ENCODE data around the gene CXorf38.

Gene CXorf38

DNA sequence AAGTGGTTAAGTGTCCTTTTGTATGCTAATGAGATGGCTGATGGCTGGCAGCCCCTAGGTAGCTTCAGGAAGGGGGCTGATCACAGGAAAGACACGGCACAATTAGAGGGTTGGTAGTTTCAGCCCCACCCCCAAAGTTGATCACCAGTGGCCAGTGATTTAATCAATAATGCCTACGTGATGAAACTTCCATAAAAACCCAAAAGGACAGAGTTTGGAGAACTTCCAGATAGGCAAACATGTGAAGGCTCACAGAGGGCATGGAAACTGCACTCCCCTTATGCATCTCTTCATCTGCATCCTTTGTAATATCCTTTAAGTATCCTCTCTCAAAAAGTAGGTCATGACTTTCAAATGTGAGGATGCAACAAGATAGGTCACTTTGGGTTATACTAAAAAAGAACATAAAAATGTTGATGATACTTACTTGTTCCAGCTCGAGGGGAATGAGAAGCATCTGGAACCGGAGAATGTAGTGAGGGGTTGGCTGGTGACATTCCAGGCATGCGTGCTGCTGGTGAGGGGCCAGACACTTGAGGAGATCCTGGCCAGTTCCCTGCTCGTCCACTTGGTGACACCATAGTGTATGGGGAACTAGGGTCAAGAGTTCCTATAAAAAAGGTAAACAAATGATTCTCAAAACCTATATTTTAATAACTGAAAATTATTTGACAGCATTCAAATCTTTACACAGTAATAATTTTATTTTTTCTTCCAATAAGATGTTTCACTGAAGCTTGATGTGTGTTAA, 16.7 kb upstream of the CXorf38 start:
- DNase-seq, result peak; percentile 29
- no peak overlapping the region for H3K27ac ChIP-seq (ENCODE audit: low read length, poor library complexity, severe bottlenecking)
- no peak overlapping the region for H3K4me2 ChIP-seq (ENCODE audit: low read length, poor library complexity, severe bottlenecking)
- peaks cover 0 to 18% of the 10 kb centered on the region in 2 experiments for H3K27me3 ChIP-seq (ENCODE audit: control insufficient read depth in 1 of 2, insufficient read depth in 1 of 2, low read length in 2 of 2)
- H3K36me3 ChIP-seq (ENCODE audit: control insufficient read depth in 1 of 2, insufficient read depth in 2 of 2, low read depth in 1 of 2, low read length in 2 of 2), result peaks cover 15 to 63% of the 10 kb centered on the region in 2 experiments
- no peak overlapping the region for H2BK15ac ChIP-seq (ENCODE audit: low read depth, poor library complexity, severe bottlenecking)
- no peak overlapping the region for H4K8ac ChIP-seq (ENCODE audit: low read length)
- no peak overlapping the region for H3K14ac ChIP-seq (ENCODE audit: low read length in 2 of 2)
- no peaks in the 10 kb centered on the region for H3K4me1 ChIP-seq (ENCODE audit: control insufficient read depth, insufficient read depth, low read depth, low read length)
- no peak overlapping the region for H2AFZ ChIP-seq (ENCODE audit: low read depth, low read length)
- no peak overlapping the region for H2AK5ac ChIP-seq (ENCODE audit: low read length, severe bottlenecking)
- H2BK5ac ChIP-seq (ENCODE audit: low read depth, low read length, poor library complexity, severe bottlenecking), result no peak overlapping the region
- H4K91ac ChIP-seq (ENCODE audit: low read length), result no peak overlapping the region
- H3K79me1 ChIP-seq (replicated peaks; ENCODE audit: low read length, poor library complexity, severe bottlenecking), result peaks cover 2% of the 10 kb centered on the region
- H3K4me3 ChIP-seq (ENCODE audit: insufficient read depth in 1 of 2, low read depth in 1 of 2, low read length in 2 of 2), result no peak overlapping the region
- H3K9ac ChIP-seq (ENCODE audit: low read length), result no peak overlapping the region
- no peak overlapping the region for H3K4ac ChIP-seq (ENCODE audit: low read depth in 1 of 2, low read length in 2 of 2)
- no peak overlapping the region for H2BK120ac ChIP-seq (ENCODE audit: low read depth, low read length)
- 52% methylated on average over 4 of the region's 6 CpGs for WGBS
- no peak overlapping the region for H3K23ac ChIP-seq (ENCODE audit: low read length in 2 of 2)
- H3K18ac ChIP-seq (ENCODE audit: low read depth in 1 of 2, low read length in 2 of 2), result no peak overlapping the region
- H3K9me3 ChIP-seq (ENCODE audit: control insufficient read depth, low read length), result no peaks in the 10 kb centered on the region
- no peak overlapping the region for H2BK12ac ChIP-seq (ENCODE audit: low read length in 2 of 2)

- Histone ChIP-seq H3K23ac (ENCODE audit: low read length in 2 of 2) (no peak overlapping the region), H4K91ac (ENCODE audit: low read length) (no peak overlapping the region), H3K27ac (ENCODE audit: low read length, poor library complexity, severe bottlenecking) (no peak overlapping the region), H3K9me3 (ENCODE audit: control insufficient read depth, low read length) (no peaks in the 10 kb centered on the region), H4K8ac (ENCODE audit: low read length) (no peak overlapping the region), H2AK5ac (ENCODE audit: low read length, severe bottlenecking) (no peak overlapping the region), H2BK120ac (ENCODE audit: low read depth, low read length) (no peak overlapping the region), H3K4me3 (ENCODE audit: insufficient read depth in 1 of 2, low read depth in 1 of 2, low read length in 2 of 2) (no peak overlapping the region), H2AFZ (ENCODE audit: low read depth, low read length) (no peak overlapping the region), H2BK12ac (ENCODE audit: low read length in 2 of 2) (no peak overlapping the region), H3K4ac (ENCODE audit: low read depth in 1 of 2, low read length in 2 of 2) (no peak overlapping the region), H3K4me1 (ENCODE audit: control insufficient read depth, insufficient read depth, low read depth, low read length) (no peaks in the 10 kb centered on the region), H3K14ac (ENCODE audit: low read length in 2 of 2) (no peak overlapping the region), H3K9ac (ENCODE audit: low read length) (no peak overlapping the region), H3K36me3 (ENCODE audit: control insufficient read depth in 1 of 2, insufficient read depth in 2 of 2, low read depth in 1 of 2, low read length in 2 of 2) (peaks cover 15 to 59% of the 10 kb centered on the region in 2 experiments), H2BK5ac (ENCODE audit: low read depth, low read length, poor library complexity, severe bottlenecking) (no peak overlapping the region), H3K79me1 (replicated peaks; ENCODE audit: low read length, poor library complexity, severe bottlenecking) (peaks cover 2% of the 10 kb centered on the region), H2BK15ac (ENCODE audit: low read depth, poor library complexity, severe bottlenecking) (no peak overlapping the region), H3K27me3 (ENCODE audit: control insufficient read depth in 1 of 2, insufficient read depth in 1 of 2, low read length in 2 of 2) (peaks cover 0 to 21% of the 10 kb centered on the region in 2 experiments), H3K18ac (ENCODE audit: low read depth in 1 of 2, low read length in 2 of 2) (no peak overlapping the region), H3K4me2 (ENCODE audit: low read length, poor library complexity, severe bottlenecking) (no peak overlapping the region)
- WGBS, result no CpG with 5 or more reads among the region's 3 CpGs
- DNase-seq, result no peak
Measured at GRCh38 chrX:40663078-40663740, 15.8 kb upstream of the CXorf38 start.

DNA sequence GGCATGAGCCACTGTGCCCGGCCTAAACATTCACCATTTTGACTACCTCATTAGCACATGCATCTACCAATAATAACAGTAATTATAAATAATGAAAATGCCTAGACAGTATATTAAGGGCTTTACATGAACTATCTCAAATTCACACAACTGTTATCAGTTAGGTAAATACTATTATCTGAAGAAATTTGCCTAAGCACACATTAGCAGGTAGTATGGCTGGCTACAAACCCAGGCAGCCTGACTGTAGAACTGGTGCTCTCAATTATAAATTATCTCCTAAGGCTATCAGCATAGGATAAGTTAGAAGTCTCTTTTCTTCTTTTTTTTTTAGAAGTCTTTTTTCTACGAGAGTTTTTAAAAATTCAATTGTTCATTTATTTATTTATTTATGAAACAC, 14.1 kb upstream of the CXorf38 start:
- no peak for DNase-seq
- Histone ChIP-seq H2BK5ac (ENCODE audit: low read depth, low read length, poor library complexity, severe bottlenecking) (no peak overlapping the region), H4K8ac (ENCODE audit: low read length) (no peak overlapping the region), H3K4ac (ENCODE audit: low read depth in 1 of 2, low read length in 2 of 2) (no peak overlapping the region), H2BK15ac (ENCODE audit: low read depth, poor library complexity, severe bottlenecking) (no peak overlapping the region), H2AK5ac (ENCODE audit: low read length, severe bottlenecking) (no peak overlapping the region), H3K9ac (ENCODE audit: low read length) (no peak overlapping the region), H3K23ac (ENCODE audit: low read length in 2 of 2) (no peak overlapping the region), H3K9me3 (ENCODE audit: control insufficient read depth, low read length) (no peaks in the 10 kb centered on the region), H3K14ac (ENCODE audit: low read length in 2 of 2) (no peak overlapping the region), H3K36me3 (ENCODE audit: control insufficient read depth in 1 of 2, insufficient read depth in 2 of 2, low read depth in 1 of 2, low read length in 2 of 2) (peaks cover 19 to 52% of the 10 kb centered on the region in 2 experiments), H2BK12ac (ENCODE audit: low read length in 2 of 2) (no peak overlapping the region), H2AFZ (ENCODE audit: low read depth, low read length) (no peak overlapping the region), H4K91ac (ENCODE audit: low read length) (no peak overlapping the region), H3K18ac (ENCODE audit: low read depth in 1 of 2, low read length in 2 of 2) (no peak overlapping the region), H3K4me2 (ENCODE audit: low read length, poor library complexity, severe bottlenecking) (no peak overlapping the region), H2BK120ac (ENCODE audit: low read depth, low read length) (no peak overlapping the region), H3K4me1 (ENCODE audit: control insufficient read depth, insufficient read depth, low read depth, low read length) (no peaks in the 10 kb centered on the region), H3K27ac (ENCODE audit: low read length, poor library complexity, severe bottlenecking) (no peak overlapping the region), H3K4me3 (ENCODE audit: insufficient read depth in 1 of 2, low read depth in 1 of 2, low read length in 2 of 2) (no peak overlapping the region), H3K79me1 (replicated peaks; ENCODE audit: low read length, poor library complexity, severe bottlenecking) (no peaks in the 10 kb centered on the region), H3K27me3 (ENCODE audit: control insufficient read depth in 1 of 2, insufficient read depth in 1 of 2, low read length in 2 of 2) (peaks cover 0 to 26% of the 10 kb centered on the region in 2 experiments)
- WGBS, result no CpG with 5 or more reads among the region's 2 CpGs

DNA sequence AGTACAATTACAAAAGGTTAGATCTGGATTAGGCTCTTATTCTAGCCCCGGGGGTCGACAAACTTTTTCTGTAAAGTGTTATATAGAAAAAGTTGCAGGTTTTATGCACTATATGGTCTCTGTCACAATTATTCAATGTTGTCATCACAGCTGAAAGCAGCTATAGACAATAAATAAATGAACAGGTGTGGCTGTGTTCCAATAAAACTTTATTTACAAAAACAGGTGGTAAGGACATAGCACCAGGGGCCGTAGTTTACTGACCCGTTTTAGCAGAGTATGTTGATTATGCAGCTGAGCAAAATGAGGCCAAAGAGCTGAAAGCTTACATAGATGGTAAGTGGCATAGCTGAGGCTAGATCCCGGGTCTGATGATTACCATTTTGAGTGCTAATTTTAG, 13.0 kb upstream of the CXorf38 start:
- Histone ChIP-seq H3K14ac (ENCODE audit: low read length in 2 of 2) (no peak overlapping the region), H3K4me2 (ENCODE audit: low read length, poor library complexity, severe bottlenecking) (no peak overlapping the region), H2AK5ac (ENCODE audit: low read length, severe bottlenecking) (no peak overlapping the region), H3K79me1 (replicated peaks; ENCODE audit: low read length, poor library complexity, severe bottlenecking) (peaks cover under 1% of the 10 kb centered on the region), H2BK5ac (ENCODE audit: low read depth, low read length, poor library complexity, severe bottlenecking) (no peak overlapping the region), H3K18ac (ENCODE audit: low read depth in 1 of 2, low read length in 2 of 2) (no peak overlapping the region), H3K9ac (ENCODE audit: low read length) (no peak overlapping the region), H4K8ac (ENCODE audit: low read length) (no peak overlapping the region), H2AFZ (ENCODE audit: low read depth, low read length) (no peak overlapping the region), H3K27ac (ENCODE audit: low read length, poor library complexity, severe bottlenecking) (no peak overlapping the region), H3K36me3 (ENCODE audit: control insufficient read depth in 1 of 2, insufficient read depth in 2 of 2, low read depth in 1 of 2, low read length in 2 of 2) (peaks cover 19 to 46% of the 10 kb centered on the region in 2 experiments), H3K9me3 (ENCODE audit: control insufficient read depth, low read length) (no peaks in the 10 kb centered on the region), H2BK120ac (ENCODE audit: low read depth, low read length) (no peak overlapping the region), H2BK15ac (ENCODE audit: low read depth, poor library complexity, severe bottlenecking) (no peak overlapping the region), H4K91ac (ENCODE audit: low read length) (no peak overlapping the region), H3K4ac (ENCODE audit: low read depth in 1 of 2, low read length in 2 of 2) (no peak overlapping the region), H3K23ac (ENCODE audit: low read length in 2 of 2) (no peak overlapping the region), H3K4me3 (ENCODE audit: insufficient read depth in 1 of 2, low read depth in 1 of 2, low read length in 2 of 2) (no peak overlapping the region), H3K4me1 (ENCODE audit: control insufficient read depth, insufficient read depth, low read depth, low read length) (no peaks in the 10 kb centered on the region), H2BK12ac (ENCODE audit: low read length in 2 of 2) (no peak overlapping the region), H3K27me3 (ENCODE audit: control insufficient read depth in 1 of 2, insufficient read depth in 1 of 2, low read length in 2 of 2) (peaks cover 0 to 30% of the 10 kb centered on the region in 2 experiments)
- no CpG with 5 or more reads among the region's 5 CpGs for WGBS
- no peak for DNase-seq
